Loucy (cell line): ENCODE data around the gene MLLT10.

Experiments
- EZH2phosphoT487 ChIP-seq: fragments of 200-600 bp; IDR thresholded peaks from 2 replicates; pipeline ENCODE4 v1.6.1; 2018; ENCODE audit warnings: antibody characterized with exemption, mild to moderate bottlenecking, moderate library complexity, borderline replicate concordance
- TF ChIP-seq, protein P1 (sequence below): fragments of 200-600 bp; sonication (generic); conservative IDR thresholded peaks from 2 replicates; pipeline ENCODE4 v1.5.1; 2014; ENCODE audit warnings: mild to moderate bottlenecking, antibody characterized with exemption, low read length

DNA sequence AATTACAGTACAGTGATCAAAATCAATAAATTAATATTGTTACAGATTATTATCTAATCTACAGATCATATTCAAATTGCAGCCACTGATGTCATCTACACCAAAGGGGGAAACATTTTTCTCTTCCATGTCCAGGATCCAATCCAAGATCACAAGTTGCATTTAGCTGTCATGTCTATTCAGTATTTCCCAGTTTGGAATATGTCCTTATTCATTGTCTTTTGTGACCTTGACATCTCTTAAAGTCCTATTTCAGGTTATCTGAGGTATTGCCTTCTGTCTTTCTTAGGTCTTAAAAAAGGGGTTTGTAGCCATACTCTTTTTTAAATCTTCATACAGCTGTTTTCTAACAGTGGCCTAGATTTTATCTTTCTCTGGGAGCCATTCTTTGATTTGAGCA lies 93.3 kb downstream of the MLLT10 start:
- TF ChIP-seq, protein P1, sequence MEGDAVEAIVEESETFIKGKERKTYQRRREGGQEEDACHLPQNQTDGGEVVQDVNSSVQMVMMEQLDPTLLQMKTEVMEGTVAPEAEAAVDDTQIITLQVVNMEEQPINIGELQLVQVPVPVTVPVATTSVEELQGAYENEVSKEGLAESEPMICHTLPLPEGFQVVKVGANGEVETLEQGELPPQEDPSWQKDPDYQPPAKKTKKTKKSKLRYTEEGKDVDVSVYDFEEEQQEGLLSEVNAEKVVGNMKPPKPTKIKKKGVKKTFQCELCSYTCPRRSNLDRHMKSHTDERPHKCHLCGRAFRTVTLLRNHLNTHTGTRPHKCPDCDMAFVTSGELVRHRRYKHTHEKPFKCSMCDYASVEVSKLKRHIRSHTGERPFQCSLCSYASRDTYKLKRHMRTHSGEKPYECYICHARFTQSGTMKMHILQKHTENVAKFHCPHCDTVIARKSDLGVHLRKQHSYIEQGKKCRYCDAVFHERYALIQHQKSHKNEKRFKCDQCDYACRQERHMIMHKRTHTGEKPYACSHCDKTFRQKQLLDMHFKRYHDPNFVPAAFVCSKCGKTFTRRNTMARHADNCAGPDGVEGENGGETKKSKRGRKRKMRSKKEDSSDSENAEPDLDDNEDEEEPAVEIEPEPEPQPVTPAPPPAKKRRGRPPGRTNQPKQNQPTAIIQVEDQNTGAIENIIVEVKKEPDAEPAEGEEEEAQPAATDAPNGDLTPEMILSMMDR: no peak
- TF ChIP-seq EZH2phosphoT487: no peak
